Globus pallidus (tissue), 1 donor: Measurements from ENCODE around the gene VTI1A.
"Not testable (repeated sequence)": the region's sequence is repeated elsewhere in the genome, so short reads cannot be mapped to it uniquely, and the experiment has no call there.

Experiments
- DNase-seq: peaks from one replicate; pipeline ENCODE4 v3.0.0-alpha.2; 2015; ENCODE audit warnings: low spot score

The VTI1A gene

GRCh38 chr10:112507046-112507445 is 60.0 kb downstream of the VTI1A start:
- no peak for DNase-seq

GRCh38 chr10:112507988-112508387 is 61.0 kb downstream of the VTI1A start:
- DNase-seq, result no peak

GRCh38 chr10:112509558-112510291 is 62.7 kb downstream of the VTI1A start:
- DNase-seq, result no peak

- no peak for DNase-seq
Observed at GRCh38 chr10:112510384-112510783, 63.4 kb downstream of the VTI1A start.

DNA sequence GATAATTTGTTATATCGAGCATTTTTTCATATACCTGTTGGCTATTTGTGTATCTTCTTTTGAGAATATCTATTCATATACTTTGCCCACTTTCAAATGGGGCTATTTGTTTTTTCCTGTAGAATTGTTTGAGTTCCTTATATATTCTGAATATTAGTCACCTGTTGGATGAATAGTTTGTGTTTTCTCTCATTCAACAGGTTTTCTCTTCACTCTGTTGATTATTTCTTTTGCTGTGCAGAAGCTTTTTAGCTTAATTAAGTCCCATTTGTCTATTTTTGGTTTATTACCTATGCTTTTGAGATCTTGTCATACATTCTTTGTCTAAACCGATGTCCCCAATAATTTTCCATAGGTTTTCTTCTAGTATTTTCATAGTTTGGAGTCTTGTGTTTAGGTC is 65.3 kb downstream of the VTI1A start:
- DNase-seq, result no peak

DNA sequence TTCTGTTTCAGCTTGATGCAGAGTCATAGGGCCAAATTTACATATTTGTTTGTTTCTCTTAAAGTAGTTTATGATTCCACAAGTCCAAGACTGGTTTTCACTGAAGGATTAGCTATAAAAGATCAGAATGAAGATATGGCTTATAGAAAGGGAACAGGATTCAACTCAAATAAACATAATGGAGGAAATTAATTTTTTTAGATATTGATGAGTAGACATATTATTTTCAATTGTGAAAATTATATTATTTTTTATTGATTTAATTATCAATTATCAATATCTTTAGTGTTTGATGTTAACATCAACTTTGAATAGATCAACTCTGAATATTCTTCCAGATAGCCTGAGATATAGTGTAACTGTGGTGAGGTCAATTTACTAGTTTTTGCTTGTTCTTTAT is 68.1 kb downstream of the VTI1A start:
- no peak for DNase-seq

GRCh38 chr10:112515852-112516251 is 68.8 kb downstream of the VTI1A start:
- DNase-seq, result no peak

DNA sequence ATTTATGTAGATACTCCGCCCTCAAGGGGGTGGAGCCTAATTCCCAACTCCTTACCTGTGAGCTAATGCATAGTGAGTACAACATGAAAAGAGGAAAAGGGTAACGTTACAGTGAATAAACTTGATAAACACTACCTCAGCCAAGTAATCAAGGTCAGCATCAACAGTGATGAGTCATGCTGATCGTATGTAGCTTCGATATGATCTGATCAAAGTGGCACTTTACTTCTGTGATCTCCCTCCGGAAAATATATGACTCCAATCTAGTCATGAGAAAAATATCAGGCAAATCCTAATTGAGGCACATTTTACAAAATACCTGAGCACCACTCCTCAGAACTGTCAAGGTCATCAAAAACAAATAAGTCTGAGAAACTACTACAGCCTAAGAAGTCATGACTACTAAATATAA is 70.4 kb downstream of the VTI1A start:
- no peak for DNase-seq

DNA sequence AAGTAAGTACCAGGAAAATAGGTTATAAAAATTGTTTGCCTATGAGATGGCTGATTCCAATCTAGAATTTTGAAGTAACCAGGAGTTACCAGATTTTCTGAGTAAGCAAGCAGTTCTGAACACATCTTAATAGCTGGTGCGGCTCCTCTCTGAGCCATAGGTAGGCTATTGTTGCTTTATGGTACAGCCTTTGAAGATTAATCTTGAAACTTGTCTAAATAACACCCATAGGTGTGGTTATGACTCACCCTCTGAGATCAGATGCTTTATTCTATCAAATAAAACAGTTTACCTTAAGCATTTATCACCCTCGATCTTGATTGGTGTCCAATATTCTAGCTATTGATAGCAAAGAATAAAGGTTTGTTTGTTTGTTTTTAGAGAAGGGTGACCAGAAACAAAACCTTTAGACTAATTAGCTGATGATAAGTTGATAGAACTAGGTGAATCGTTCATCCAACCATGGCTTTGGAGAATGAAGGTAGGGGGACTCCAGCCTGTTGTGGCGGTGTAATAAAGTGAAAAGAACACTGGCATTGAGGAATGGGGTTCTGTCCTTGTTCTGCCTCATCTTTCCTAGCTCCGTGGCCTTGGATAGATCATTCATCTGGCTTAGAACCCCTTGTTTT is 72.2 kb downstream of the VTI1A start:
- no peak for DNase-seq

- DNase-seq, result no peak
Observed at GRCh38 chr10:112520914-112521313, 73.9 kb downstream of the VTI1A start.

GRCh38 chr10:112524641-112525040 is 77.6 kb downstream of the VTI1A start:
- DNase-seq, result no peak

GRCh38 chr10:112525200-112525599 is 78.2 kb downstream of the VTI1A start:
- no peak for DNase-seq

DNA sequence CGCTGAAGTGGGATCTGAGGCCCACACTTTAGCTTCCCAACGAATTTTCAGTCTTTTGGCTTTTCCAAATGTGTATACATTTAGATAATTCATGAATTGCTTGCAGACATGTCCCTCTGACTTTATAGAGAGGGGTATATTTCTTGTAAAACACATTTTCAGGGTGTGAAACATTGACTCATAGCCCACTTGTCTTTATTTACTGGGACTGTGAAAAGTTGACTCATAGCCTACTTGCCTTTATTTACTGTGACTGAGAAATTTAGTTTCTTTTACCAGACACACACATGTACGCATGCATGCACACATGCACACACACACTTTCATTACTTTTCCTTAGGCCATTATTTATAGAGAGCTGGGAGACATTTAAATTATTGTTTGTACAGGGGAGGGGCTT is 79.1 kb downstream of the VTI1A start:
- DNase-seq, result no peak

DNA sequence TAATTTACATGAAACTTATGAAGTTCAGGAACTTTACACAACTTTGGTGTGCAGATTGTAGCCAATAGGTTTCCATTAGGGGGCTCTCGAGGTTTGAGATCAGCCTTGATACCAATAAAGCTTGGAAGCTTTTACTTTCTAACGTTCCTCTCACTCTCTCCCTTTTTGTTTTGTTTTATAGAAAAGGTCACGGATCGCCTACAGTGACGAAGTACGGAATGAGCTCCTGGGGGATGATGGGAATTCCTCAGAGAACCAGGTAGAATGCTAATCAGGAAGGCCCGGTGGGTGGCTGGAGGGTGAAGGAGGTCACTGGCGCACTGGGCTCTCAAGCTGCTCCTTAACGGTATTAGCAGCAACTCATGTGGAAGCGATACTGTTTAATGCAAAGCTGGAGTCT is 79.9 kb downstream of the VTI1A start:
- DNase-seq, result no peak

- DNase-seq, result no peak
Observed at GRCh38 chr10:112528235-112528634, 81.2 kb downstream of the VTI1A start.

GRCh38 chr10:112531421-112531820 is 84.4 kb downstream of the VTI1A start:
- no peak for DNase-seq

GRCh38 chr10:112532189-112532588 is 85.2 kb downstream of the VTI1A start:
- DNase-seq, result no peak

DNA sequence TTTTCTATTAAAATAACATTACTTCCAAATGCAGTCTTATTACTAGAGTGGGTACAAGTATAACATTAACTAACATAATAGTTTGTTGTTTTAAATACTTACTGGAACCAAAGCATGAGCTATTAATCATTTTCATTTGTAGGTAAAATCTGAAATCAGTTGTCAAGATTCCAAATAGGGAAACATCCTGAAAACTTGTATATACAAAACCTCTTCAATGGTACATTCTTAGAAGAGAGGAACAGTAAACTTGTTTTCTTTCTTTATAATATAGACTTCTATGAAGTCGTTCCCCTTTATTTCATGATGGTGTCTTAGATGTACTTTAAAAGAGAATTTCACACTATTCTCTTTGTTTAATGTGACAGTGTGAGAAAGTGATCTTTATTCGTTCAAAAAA is 85.9 kb downstream of the VTI1A start:
- no peak for DNase-seq

DNA sequence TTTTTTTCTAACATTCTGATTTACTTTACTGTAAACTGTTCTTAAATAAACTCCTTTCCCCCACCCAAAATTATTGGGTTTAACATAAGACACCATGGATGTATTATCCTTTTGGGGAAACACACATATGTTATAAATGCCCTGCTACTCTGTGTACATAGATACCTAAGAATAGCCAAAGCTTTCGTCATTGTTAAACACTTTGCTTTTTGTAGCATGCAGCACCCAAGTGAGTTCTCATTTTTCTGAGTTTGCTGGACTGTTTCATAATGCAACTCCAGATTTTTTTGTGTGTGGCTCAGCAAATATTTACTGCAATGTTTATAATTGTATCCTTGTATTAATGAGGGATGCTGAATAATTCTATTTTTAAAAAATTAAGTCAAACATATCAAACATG is 86.9 kb downstream of the VTI1A start:
- no peak for DNase-seq

- no peak for DNase-seq
Observed at GRCh38 chr10:112535531-112535951, 88.5 kb downstream of the VTI1A start.

GRCh38 chr10:112536663-112537062 is 89.6 kb downstream of the VTI1A start:
- no peak for DNase-seq

GRCh38 chr10:112538168-112538567 is 91.2 kb downstream of the VTI1A start:
- DNase-seq, result no peak

GRCh38 chr10:112539340-112539739 is 92.3 kb downstream of the VTI1A start:
- no peak for DNase-seq

DNA sequence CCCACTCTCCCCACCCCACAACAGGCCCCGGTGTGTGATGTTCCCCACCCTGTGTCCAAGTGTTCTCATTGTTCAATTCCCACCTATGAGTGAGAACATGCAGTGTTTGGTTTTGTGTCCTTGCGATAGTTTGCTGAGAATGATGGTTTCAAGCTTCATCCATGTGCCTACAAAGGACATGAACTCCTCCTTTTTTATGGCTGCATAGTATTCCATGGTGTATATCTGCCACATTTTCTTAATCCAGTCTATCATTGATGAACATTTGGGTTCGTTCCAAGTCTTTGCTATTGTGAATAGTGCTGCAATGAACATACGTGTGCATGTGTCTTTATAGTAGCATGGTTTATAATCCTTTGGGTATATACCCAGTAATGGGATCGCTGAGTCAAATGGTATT is 95.8 kb downstream of the VTI1A start:
- DNase-seq, result not testable (repeated sequence)
